IPS DF 4.7 (cell line): ENCODE measurements around the gene NET1.
"Not testable (repeated sequence)": the region's sequence is repeated elsewhere in the genome, so short reads cannot be mapped to it uniquely, and the experiment has no call there.

Experiments used
- DNase-seq: peaks from one replicate; pipeline ENCODE4 v3.0.0-alpha.2; 2013; ENCODE audit warnings: low spot score; ENCODE audit errors: extremely low read depth

Gene NET1

DNA sequence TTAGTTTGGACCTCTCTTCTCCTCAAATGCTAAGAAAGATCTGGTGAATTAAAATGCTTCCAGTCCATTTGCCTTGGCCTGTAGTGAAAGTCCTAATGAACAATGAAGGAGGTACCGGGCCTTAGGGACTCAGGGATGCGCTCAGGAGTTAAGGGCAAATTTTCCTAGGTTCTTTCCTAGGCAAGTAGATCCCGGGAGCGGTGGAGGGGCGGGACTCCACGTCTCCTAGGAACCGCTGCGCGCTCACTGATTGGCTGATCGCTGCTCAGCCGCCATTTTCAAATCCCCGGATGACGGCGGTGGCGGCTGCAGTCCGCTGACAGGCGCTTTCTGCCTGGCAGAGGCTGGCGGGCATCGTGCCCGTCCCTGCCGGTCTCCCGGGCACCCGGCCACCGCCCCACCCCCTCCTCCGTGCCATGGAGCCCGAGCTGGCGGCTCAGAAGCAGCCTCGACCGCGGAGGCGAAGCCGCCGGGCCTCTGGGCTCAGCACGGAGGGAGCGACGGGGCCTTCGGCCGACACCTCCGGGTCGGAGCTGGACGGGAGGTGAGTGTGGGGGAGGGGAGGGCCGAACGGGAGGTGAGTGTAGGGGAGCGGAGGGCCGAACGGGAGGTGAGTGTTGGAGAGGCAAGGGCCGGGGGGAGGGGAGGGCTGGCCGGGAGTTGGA is at the start of gene NET1:
NET1 (plus strand) TSS at position 281 of the 665 bp plus-strand sequence; CDS start at position 417, 136 bp downstream.
- peak; percentile 69 for DNase-seq

DNA sequence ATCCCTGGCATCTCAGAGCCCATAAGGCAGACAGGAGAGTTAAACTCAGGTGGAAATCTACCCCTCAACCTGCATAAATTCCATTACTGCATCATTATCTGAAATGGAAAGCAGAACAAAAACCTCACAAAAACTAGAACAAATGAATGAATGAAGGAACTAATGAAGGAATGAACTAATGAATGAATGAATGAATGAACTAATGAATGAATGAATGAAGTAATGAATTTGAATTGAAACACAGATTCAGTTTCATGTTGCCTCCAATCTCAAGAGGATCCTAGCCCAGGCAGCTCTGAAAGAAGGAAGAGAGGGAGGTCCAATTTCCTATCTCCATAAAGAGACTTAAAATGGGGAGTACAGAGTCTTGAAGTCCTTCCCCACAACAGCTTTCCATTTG is 49.5 kb upstream of the NET1 start:
- no peak for DNase-seq

DNA sequence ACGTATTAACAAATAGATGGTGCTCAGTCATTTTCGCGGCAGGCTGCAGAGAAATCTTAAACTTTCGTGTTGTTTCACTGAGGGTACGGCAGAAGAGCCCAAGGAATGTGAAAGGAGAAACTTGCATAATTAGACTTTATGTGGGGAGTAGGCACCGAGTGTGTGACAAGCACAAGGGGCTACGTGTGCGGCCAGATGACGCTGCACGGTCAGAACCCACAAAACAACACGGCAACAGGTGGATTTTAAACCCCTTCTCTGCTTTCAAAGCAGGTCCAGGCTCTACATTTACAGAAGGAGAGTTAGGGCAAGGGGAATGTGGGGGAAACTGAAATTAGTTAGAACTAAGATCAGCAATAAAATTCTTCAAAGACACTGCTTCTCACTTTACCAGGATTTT is 48.0 kb upstream of the NET1 start:
- DNase-seq = no peak

DNA sequence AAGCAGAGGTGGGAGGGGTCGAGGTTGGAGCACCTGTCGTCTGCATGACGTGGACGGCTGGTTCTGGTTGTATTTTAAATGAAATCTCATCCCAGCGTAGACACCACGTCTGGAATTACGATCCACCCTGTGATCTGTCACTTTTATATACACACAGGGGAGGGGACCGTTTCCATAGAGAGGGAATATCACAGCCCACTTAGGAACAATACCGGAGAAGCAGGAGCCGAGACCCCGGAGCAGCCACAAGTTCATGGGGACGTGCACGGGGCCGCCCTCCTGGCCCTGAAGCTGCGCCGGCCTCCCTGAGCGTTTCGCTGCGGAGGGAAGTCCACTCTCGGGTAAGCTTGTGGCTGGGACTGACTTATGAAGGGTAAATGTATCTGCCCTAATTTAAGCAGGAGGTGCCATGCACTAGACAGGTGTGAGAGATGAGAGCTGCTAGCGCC is 47.4 kb upstream of the NET1 start, which contains the start of gene UCN3:
UCN3 (plus strand) TSS at position 77 of the 449 bp plus-strand sequence. CDS start 8,755 bp downstream, outside the sequence.
- DNase-seq = no peak

GRCh38 chr10:5365928-5366327 is 46.4 kb upstream of the NET1 start:
- DNase-seq = no peak

GRCh38 chr10:5369362-5370158 is 42.8 kb upstream of the NET1 start:
- no peak for DNase-seq

GRCh38 chr10:5370493-5371352 is 41.6 kb upstream of the NET1 start:
- no peak for DNase-seq

GRCh38 chr10:5373307-5373706 is 39.0 kb upstream of the NET1 start:
- no peak for DNase-seq

- DNase-seq = no peak
Observed at GRCh38 chr10:5373891-5374611, 38.3 kb upstream of the NET1 start.

- DNase-seq = no peak
Observed at GRCh38 chr10:5376450-5376849, 35.9 kb upstream of the NET1 start.

DNA sequence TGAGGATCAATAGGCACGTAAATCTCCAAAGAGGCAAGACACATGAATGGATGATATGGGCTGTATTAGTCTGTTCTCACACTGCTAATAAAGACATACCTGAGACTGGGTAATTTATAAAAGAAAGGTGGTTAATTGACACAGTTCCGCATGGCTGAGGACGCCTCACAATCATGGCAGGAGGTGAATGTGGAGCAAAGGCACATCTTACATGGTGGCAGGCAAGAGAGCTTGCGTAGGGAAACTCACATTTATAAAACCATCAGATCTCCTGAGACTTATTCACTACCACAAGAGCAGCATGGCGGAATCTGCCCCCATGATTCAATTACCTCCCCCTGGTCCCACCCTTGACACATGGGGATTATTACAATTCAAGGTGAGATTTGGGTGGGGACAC is 33.2 kb upstream of the NET1 start:
- not testable (repeated sequence) for DNase-seq

- DNase-seq = not testable (repeated sequence)
Observed at GRCh38 chr10:5380395-5380794, 32.0 kb upstream of the NET1 start.

GRCh38 chr10:5381187-5381586 is 31.2 kb upstream of the NET1 start:
- no peak for DNase-seq

- peak; percentile 49 for DNase-seq
Observed at GRCh38 chr10:5385224-5385623, 27.1 kb upstream of the NET1 start.

- DNase-seq = no peak
Observed at GRCh38 chr10:5387169-5387568, 25.2 kb upstream of the NET1 start.

DNA sequence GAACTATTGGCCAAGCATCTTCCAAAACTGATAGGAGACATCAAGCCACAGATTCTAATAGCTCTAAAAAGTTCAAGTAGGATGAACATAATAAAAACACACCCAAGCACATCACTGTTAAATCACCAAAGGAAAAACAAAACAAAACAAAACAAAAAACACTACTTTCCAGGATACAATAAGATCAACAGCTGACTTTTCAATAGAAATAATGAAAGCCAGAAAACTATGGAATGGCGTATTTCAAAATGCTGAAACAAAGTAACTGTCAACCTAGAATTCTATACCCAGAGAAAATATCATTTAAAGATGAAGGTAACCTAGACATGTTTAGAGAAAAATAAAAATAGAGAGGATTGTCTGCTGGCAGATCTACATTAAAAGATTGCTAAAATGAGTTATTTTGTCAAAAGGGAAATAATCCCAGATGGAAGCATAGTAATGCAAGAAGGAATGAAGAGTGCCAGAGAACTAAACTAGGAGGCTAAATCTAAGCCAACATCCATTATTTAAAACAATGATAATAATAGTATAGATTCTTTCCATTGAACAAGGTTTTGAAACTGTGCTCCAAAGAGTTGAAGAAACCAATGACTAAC is 21.7 kb upstream of the NET1 start:
- no peak for DNase-seq

DNA sequence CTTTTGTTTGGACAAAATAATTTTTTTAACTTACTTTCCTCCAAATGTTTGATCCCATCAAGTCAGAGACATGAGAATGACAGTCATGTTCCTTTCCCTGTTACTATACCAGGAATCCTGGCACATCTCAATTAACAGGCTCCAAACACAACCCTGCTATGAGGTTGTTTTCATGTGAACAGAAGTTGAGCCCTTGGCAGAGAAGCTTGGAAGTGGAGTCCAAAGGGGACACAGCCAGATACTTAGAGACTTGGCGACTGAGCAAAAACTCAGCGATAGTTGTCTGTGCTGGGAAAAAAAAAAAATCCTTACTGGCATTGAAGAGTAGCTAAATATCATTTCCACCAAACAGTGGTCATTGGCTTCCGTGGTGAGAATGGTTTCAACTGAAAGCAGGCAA is 20.6 kb upstream of the NET1 start:
- no peak for DNase-seq

DNA sequence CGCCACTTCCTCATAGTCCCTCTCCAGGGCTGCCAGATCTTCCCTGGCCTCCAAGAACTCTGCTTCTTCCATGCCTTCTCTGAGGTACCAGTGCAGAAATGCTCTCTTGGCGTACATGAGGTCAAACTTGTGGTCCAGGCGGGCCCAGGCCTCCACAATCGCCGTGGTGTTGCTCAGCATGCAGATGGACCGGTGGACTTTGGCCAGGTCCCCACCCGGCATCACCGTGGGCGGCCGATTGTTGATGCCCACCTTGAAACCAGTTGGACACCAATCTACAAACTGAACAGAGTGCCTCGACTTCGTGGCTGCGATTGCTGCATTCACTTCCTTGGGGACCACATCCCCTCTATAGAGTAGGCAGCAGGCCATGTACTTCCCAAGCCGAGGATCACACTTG is 18.8 kb upstream of the NET1 start:
- no peak for DNase-seq

- DNase-seq = no peak
Observed at GRCh38 chr10:5395168-5395567, 17.2 kb upstream of the NET1 start.

- no peak for DNase-seq
Observed at GRCh38 chr10:5396556-5397300, 15.6 kb upstream of the NET1 start.
